ENCODE results near the gene CASK.

DNA sequence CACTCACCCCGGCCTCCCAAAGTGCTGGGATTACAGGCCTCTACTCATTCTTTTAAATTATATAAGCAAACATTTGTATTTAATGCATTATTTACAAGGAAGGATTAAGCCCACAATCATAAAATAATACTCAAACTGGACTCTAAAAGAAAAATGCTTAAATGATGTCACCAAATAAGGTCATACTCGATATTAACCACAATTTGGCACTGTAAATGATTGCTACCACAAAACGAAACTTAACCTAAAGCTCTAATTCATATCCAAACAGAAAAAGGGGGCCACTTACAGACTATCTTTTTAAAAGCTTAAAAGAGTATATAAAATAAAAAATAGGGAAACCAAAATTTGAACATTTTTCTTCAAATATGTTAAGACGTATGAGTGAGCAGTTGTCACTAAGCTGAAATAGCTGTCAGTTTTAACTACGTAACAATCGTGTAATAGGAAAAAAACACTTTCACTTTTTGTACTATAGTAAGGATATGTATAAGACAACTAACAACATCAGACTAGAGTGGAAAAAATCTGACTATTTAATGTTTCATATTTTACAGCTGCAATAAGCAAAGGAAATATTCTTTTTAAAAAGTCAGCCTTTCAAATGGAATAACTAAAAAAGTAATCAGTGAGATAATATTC lies 342.8 kb downstream of the CASK start:
- TF ChIP-seq CTCF (IDR thresholded peaks at IDR 0.05; ENCODE audit: low read length) (no peak), EZH2 (optimal IDR thresholded peaks at IDR 0.05; ENCODE audit: low read depth, low read length) (no peak)
